ENCODE data around the gene WDR7. TPM values are rescaled to one million over a fixed set of nuclear protein-coding genes. Genes with fewer than 3 reads are reported as not detected.
A peak's percentile ranks its signal among the peaks of the same experiment; 100 is the strongest.

Gene WDR7
- total RNA-seq, 2 donors from 2014 or later, result 51.1 to 69.1 TPM

DNA sequence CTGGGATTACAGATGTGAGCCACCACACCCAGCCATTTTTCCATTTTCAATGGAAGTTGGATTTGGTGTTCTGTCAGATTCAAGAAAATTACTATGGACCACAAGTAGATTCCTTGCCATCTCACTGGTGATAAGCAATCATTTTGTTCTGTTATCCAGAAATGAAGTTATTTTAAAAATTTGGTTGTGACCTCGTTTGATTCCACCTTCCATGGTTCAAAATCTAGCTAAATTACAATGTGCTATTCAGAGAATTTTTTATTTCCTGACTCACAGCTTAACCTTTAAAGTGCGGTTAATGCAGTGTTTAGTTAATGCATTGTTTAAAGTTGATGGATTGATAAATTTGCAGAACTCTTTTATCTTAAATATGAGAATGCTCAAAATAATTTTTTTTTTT lies 252.5 kb downstream of the WDR7 start:
- Mint-ChIP-seq H3K27ac (no peak overlapping the region), H3K4me3 (no peak overlapping the region), H3K9me3 (peaks cover 2% of the 10 kb centered on the region), H3K36me3 (no peaks in the 10 kb centered on the region), H3K4me1 (ENCODE audit: low read depth in 2 of 2) (peaks cover 7 to 14% of the 10 kb centered on the region in 2 donors), H3K27me3 (no peaks in the 10 kb centered on the region)
- DNase-seq (ENCODE audit: low spot score) (no peak), ATAC-seq (no peak)

DNA sequence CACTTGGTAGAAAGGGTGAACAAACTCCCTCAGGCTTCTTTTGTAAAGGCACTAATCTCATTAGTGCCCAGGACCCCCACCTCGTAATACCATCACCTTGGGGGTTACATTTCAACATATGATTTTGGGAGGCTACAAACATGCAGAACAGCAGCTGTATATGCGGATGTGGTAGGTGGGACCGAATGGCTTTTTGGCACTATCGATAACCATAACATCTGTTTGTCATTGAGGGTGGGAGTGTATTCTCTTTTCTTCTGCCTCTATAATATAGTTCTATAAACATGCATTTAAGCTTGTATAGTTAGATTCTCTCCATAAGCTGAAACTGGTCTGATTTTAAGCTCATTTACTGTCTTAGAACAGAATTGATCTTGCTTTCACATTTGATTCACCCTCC lies 256.6 kb downstream of the WDR7 start:
- peaks cover 0 to 17% of the 10 kb centered on the region in 2 donors for H3K4me1 Mint-ChIP-seq (ENCODE audit: low read depth in 2 of 2)
- DNase-seq (ENCODE audit: low spot score) (no peak), ATAC-seq (no peak)
- no peaks in the 10 kb centered on the region for H3K9me3 Mint-ChIP-seq
- H3K27ac Mint-ChIP-seq, result no peak overlapping the region
- H3K27me3 Mint-ChIP-seq, result no peaks in the 10 kb centered on the region
- H3K36me3 Mint-ChIP-seq, result no peaks in the 10 kb centered on the region
- H3K4me3 Mint-ChIP-seq, result no peak overlapping the region

DNA sequence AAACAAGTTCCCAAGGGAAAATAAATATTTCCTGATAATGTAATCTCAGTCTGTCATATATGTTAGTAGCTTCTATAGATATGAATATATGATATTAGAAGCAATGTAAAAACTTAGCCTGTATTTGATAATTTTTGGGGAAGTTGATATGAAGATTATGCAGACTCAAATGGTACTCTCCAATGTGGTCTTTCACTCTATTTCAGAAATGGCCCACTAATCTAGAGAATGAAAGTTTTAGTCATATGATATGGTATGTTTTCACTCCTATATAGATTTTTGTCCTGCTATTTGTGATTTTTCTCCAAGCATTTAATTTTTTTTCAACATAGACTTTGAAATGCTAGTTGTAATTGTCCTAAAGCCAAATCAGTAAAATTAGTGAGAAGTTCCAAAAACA lies 259.1 kb downstream of the WDR7 start:
- no peak for ATAC-seq
- no peaks in the 10 kb centered on the region for H3K9me3 Mint-ChIP-seq

DNA sequence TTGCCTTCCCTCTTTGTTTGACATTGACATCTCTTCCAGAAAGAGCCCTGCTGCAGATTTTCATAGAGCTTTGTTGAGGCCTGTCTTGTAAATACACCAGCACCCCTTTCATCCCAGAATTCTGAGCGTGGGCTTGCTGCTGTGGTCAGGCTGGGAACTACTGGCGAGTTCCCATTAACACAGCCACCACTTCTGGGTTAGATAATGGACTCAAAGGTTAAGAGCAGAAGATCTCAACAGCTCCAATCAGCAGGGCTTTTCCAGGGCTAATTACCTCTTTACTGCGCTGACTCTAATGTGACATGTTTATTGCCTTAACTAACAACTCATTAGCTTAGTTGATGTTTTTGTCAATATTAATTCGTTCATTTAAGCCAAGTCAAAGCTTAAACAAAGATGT lies 259.8 kb downstream of the WDR7 start:
- Mint-ChIP-seq H3K36me3 (peaks cover 4% of the 10 kb centered on the region), H3K27ac (no peak overlapping the region), H3K27me3 (no peaks in the 10 kb centered on the region), H3K4me3 (no peak overlapping the region), H3K4me1 (ENCODE audit: low read depth in 2 of 2) (peaks cover 4 to 14% of the 10 kb centered on the region in 2 donors), H3K9me3 (no peaks in the 10 kb centered on the region)
- DNase-seq (ENCODE audit: low spot score) (no peak), ATAC-seq (no peak)

More for the DNA sequence above, 259.1 kb downstream of the WDR7 start:
- peaks cover 4% of the 10 kb centered on the region for H3K36me3 Mint-ChIP-seq
- DNase-seq (ENCODE audit: low spot score), result no peak
- no peak overlapping the region for H3K27ac Mint-ChIP-seq
- peaks cover 4 to 14% of the 10 kb centered on the region in 2 donors for H3K4me1 Mint-ChIP-seq (ENCODE audit: low read depth in 2 of 2)
- H3K27me3 Mint-ChIP-seq, result no peaks in the 10 kb centered on the region
- no peak overlapping the region for H3K4me3 Mint-ChIP-seq

DNA sequence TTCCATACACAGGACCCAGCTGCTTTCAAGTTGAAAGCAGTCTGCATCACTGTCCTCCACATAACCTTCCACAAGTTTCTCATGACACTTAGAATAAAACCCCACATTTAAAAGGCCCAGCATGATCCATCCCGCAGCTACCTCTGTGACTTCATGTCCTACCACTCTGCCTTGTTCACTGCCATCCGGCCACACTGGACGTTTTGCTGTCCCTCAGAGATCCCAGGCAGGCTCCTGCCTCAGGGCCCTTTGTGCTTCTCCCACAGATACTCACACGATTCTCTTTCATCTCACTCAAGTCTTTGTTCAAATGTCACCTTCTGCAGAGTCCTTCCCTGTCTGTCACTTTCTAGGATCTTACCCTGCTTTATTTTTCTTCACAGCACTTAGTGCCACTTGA lies 262.8 kb downstream of the WDR7 start:
- no peak for DNase-seq (ENCODE audit: low spot score)
- ATAC-seq, result no peak
- no peak overlapping the region for H3K4me3 Mint-ChIP-seq
- no peaks in the 10 kb centered on the region for H3K27me3 Mint-ChIP-seq
- H3K4me1 Mint-ChIP-seq (ENCODE audit: low read depth in 2 of 2), result peaks cover 7 to 14% of the 10 kb centered on the region in 2 donors
- H3K27ac Mint-ChIP-seq, result peak overlapping the region in 1 of 2 donors; percentile 21
- no peaks in the 10 kb centered on the region for H3K9me3 Mint-ChIP-seq
- H3K36me3 Mint-ChIP-seq, result peaks cover 4% of the 10 kb centered on the region

DNA sequence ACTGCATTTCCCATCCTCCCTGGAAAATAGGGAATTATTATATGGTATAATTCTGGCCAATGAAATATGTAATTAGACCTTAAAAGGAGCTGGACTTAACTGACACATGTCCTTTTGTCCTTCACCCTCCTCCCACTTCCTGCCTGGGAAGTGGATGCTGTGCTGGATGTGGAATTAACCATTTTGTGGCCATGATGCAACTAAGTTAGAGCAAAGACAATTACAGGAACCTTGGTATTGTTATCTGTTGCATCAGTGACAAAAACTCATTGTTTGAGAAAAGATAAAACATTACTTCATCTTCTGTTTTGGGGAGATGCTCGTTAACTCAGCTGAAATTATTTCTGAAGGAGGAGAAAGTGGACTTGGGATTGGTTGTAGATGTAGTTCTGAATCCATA lies 268.0 kb downstream of the WDR7 start:
- Mint-ChIP-seq H3K36me3 (peaks cover 2% of the 10 kb centered on the region), H3K27ac (no peak overlapping the region), H3K4me1 (ENCODE audit: low read depth in 2 of 2) (peaks cover 30 to 35% of the 10 kb centered on the region in 2 donors), H3K4me3 (no peak overlapping the region), H3K27me3 (no peaks in the 10 kb centered on the region), H3K9me3 (no peaks in the 10 kb centered on the region)
- ATAC-seq (no peak), DNase-seq (ENCODE audit: low spot score) (no peak)

DNA sequence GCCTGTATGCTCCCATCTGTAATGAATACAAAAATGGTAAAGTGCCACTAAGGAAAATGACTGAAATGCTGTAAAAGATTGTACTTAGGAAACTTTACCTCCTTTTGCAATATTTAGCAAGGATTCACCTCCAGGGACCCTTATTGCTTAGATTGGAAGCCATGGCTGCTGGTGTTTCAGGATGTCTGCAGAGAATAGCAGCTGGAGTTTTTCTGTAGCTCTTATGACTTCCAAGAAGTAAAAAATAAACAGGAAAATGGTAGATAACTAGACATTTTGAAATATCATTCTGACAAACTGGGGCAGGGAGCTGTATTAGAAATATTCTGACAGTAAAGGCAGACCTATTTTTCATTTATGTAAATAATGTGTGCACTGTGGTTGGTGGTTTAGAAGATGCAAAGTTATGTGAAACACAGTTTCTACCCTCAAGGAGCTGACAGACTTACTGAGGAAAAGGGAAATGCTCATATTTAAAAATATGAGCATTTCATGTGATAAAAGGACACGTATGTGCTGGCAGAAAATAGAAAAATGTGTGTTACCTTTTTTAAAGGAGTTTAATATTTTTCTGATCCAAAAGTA lies 270.8 kb downstream of the WDR7 start:
- H3K27ac Mint-ChIP-seq, result peak overlapping the region; percentile 55 to 80
- H3K27me3 Mint-ChIP-seq, result no peaks in the 10 kb centered on the region
- DNase-seq (ENCODE audit: low spot score), result no peak
- ATAC-seq, result peak; percentile 69 to 87
- H3K4me3 Mint-ChIP-seq, result peak overlapping the region; percentile 53
- H3K36me3 Mint-ChIP-seq, result peaks cover 10% of the 10 kb centered on the region
- H3K4me1 Mint-ChIP-seq (ENCODE audit: low read depth in 2 of 2), result peaks cover 36 to 44% of the 10 kb centered on the region in 2 donors
- H3K9me3 Mint-ChIP-seq, result no peaks in the 10 kb centered on the region

DNA sequence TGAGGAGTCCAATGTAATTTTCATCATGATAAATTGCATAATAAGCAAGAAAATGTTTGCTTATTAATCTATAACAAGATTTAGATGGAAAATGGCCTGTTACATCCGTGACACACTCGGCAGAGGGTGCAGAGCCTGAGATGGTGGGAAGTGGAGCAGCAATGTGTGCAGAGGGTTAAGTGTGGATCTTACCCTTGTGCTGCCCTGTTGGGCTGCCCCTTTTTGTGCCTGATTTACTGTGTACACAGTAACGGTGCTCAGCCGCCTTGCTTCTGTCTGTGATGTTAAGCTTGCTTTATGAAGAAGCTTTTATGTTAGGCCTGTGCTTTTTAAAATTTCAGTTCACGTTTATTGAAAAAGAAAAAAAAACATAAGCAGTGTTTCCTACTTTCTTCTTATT lies 275.6 kb downstream of the WDR7 start:
- H3K4me3 Mint-ChIP-seq, result no peak overlapping the region
- ATAC-seq (no peak), DNase-seq (ENCODE audit: low spot score) (no peak)
- H3K9me3 Mint-ChIP-seq, result no peaks in the 10 kb centered on the region
- H3K27ac Mint-ChIP-seq, result peak overlapping the region in 1 of 2 donors; percentile 8
- no peaks in the 10 kb centered on the region for H3K27me3 Mint-ChIP-seq
- H3K36me3 Mint-ChIP-seq, result peaks cover 10% of the 10 kb centered on the region
- H3K4me1 Mint-ChIP-seq (ENCODE audit: low read depth in 2 of 2), result peaks cover 22 to 29% of the 10 kb centered on the region in 2 donors

DNA sequence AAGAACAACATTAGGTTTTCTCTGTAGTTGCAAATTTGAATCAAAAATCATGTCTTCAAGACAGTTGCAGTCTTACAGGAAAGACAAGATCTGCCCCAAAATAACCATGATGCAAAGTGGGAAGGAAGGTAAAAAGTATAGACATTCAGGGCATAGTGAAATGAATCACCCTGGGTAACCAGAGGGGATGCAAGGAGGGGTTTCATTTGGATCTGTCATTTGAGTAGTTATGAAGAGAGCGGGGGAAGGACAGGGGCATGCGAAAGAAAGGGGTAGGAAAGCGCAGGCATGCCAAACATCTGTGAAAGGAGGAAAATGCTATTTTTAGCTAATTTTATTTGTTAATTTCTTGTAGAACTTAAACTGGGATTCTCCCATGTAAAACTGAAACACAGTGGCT lies 276.6 kb downstream of the WDR7 start:
- H3K9me3 Mint-ChIP-seq, result no peaks in the 10 kb centered on the region

DNA sequence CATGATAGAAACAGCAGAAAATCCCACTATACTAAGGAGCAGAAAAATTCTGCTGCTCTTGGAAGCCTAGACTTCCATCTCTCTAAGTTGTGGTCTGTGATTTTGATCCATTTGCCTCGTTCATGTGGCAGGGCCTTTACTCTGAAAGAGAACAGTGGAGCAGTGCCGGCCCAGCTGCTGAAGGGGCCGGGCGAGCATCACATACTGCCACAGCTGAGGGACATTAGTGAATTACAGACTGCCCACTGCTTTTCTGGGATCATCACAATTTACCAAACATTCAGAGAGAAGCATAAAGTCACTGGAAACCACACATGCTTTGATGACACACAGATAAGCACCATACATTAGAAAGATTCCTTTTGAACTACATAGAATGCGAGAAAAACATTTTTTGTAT lies 278.7 kb downstream of the WDR7 start:
- H3K4me1 Mint-ChIP-seq (ENCODE audit: low read depth in 2 of 2), result peaks cover 12 to 14% of the 10 kb centered on the region in 2 donors
- no peak overlapping the region for H3K4me3 Mint-ChIP-seq
- no peaks in the 10 kb centered on the region for H3K27me3 Mint-ChIP-seq
- peaks cover 13% of the 10 kb centered on the region for H3K36me3 Mint-ChIP-seq
- no peaks in the 10 kb centered on the region for H3K9me3 Mint-ChIP-seq
- ATAC-seq (no peak), DNase-seq (ENCODE audit: low spot score) (no peak)
- H3K27ac Mint-ChIP-seq, result no peak overlapping the region

More for the DNA sequence above, 276.6 kb downstream of the WDR7 start:
- H3K4me3 Mint-ChIP-seq, result peak overlapping the region; percentile 43
- H3K27me3 Mint-ChIP-seq, result no peaks in the 10 kb centered on the region
- H3K4me1 Mint-ChIP-seq (ENCODE audit: low read depth in 2 of 2), result peaks cover 16 to 20% of the 10 kb centered on the region in 2 donors
- ATAC-seq, result peak in 1 of 2 donors; percentile 91
- no peak for DNase-seq (ENCODE audit: low spot score)
- H3K36me3 Mint-ChIP-seq, result peaks cover 10% of the 10 kb centered on the region
- peak overlapping the region in 1 of 2 donors; percentile 30 for H3K27ac Mint-ChIP-seq

DNA sequence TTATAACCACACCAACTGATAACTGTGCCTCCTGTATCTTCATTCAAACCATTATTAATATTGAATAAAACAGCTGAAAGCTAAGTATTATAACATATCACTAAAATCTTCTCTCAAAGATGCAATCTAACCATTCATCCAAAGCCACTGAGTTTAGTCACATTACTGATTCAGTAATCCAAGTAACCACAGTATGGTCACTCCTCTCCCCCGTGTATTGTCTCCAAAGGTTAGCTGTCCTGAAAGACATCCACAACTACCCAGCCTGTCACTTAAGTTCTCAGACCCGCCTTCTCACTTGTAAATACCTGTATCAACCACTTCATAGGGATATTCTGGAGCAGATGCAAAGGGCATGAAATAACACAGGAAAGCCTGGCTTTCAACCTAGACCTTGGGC lies 282.3 kb downstream of the WDR7 start:
- H3K27me3 Mint-ChIP-seq, result no peaks in the 10 kb centered on the region
- no peaks in the 10 kb centered on the region for H3K9me3 Mint-ChIP-seq
- peaks cover 4% of the 10 kb centered on the region for H3K36me3 Mint-ChIP-seq
- H3K27ac Mint-ChIP-seq, result peak overlapping the region in 1 of 2 donors; percentile 10
- peak in 1 of 2 donors; percentile 69 for ATAC-seq
- H3K4me3 Mint-ChIP-seq, result no peak overlapping the region
- DNase-seq (ENCODE audit: low spot score), result no peak
- peaks cover 0 to 2% of the 10 kb centered on the region in 2 donors for H3K4me1 Mint-ChIP-seq (ENCODE audit: low read depth in 2 of 2)

DNA sequence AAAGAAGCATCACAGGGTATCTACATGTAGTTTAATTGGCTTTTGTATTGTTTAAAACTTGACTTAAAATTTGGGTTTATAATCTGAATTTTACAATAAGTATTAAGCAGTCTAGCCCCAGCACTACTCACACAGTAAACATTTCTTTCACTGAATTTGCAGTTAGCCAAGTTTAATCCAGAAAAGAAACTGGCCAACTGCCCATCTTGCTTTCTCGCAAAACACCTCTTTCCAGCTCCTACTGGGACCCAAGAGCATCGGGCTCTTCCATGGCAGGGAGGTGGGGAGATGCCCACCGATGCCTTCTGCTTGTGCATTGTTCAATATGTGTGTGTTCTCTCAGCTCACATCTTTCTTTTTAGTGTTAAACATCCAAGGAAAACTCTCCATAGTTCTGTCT lies 283.0 kb downstream of the WDR7 start:
- H3K36me3 Mint-ChIP-seq, result peaks cover 4% of the 10 kb centered on the region

DNA sequence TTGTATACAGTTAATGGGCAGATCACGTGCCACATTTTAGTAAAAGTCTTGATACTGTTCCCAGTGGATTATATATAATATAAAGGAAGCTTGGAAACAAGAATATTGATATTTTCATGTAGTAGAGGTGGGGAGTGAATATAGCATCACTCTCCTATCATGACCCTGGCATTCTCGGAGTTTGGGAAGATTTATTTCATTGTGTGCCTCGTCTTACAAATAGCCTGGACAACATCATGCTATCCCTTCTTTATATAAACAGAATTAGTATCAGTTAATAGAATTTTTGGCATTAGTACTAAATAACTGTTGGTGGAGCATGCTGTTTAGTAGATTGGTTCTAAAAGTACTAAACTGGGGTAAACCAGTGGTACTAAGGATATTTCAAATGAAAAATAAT lies 283.7 kb downstream of the WDR7 start:
- ATAC-seq (no peak), DNase-seq (ENCODE audit: low spot score) (no peak)
- H3K9me3 Mint-ChIP-seq, result no peaks in the 10 kb centered on the region
- H3K27ac Mint-ChIP-seq, result no peak overlapping the region
- peaks cover 0 to 2% of the 10 kb centered on the region in 2 donors for H3K4me1 Mint-ChIP-seq (ENCODE audit: low read depth in 2 of 2)
- no peak overlapping the region for H3K4me3 Mint-ChIP-seq
- H3K27me3 Mint-ChIP-seq, result no peaks in the 10 kb centered on the region
- peaks cover 4% of the 10 kb centered on the region for H3K36me3 Mint-ChIP-seq

More for the DNA sequence above, 283.0 kb downstream of the WDR7 start:
- Mint-ChIP-seq H3K27me3 (no peaks in the 10 kb centered on the region), H3K9me3 (no peaks in the 10 kb centered on the region), H3K4me1 (ENCODE audit: low read depth in 2 of 2) (peaks cover 0 to 2% of the 10 kb centered on the region in 2 donors), H3K27ac (no peak overlapping the region), H3K4me3 (no peak overlapping the region)
- ATAC-seq, result no peak
- DNase-seq (ENCODE audit: low spot score), result no peak

DNA sequence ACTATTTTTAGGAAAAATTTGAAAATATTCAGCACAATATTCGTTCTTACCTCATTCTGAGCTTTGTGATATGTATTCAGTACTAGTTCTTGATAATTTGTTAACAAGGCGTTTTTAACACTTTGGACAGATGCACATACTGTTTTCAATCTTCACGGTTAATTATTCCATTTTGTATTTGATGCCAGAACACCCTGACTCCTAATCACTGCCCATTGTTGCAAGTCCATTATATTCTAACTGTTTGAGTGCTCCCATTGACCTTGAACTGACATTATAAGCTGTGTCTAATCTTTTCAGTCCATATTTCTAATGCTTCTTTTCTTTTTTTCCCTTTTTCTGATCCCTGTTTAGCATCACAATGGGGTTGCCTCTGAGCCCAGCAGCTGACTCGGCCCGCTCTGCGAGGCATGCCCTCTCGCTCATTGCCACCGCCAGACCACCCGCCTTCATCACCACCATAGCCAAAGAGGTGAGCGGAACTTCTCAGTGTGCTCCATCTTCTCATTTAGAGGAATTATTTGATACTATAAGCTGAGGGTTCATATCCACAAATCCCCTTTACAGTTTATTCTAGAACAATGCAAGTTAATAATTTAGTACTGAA lies 284.4 kb downstream of the WDR7 start:
- DNase-seq (ENCODE audit: low spot score), result no peak
- Mint-ChIP-seq H3K27ac (no peak overlapping the region), H3K27me3 (no peaks in the 10 kb centered on the region), H3K36me3 (peaks cover 4% of the 10 kb centered on the region), H3K4me3 (no peak overlapping the region), H3K4me1 (ENCODE audit: low read depth in 2 of 2) (peaks cover 0 to 2% of the 10 kb centered on the region in 2 donors), H3K9me3 (no peaks in the 10 kb centered on the region)
- ATAC-seq, result no peak
